Fibroblast of peridontal ligament (primary cell): Measurements from ENCODE around the gene ROCK2.
A peak's percentile ranks its signal among the peaks of the same experiment; 100 is the strongest.

Source experiments
- DNase-seq: peaks from one replicate; pipeline ENCODE4 v3.0.0-alpha.2; 2010; ENCODE audit errors: extremely low read depth

ROCK2 gene

DNA sequence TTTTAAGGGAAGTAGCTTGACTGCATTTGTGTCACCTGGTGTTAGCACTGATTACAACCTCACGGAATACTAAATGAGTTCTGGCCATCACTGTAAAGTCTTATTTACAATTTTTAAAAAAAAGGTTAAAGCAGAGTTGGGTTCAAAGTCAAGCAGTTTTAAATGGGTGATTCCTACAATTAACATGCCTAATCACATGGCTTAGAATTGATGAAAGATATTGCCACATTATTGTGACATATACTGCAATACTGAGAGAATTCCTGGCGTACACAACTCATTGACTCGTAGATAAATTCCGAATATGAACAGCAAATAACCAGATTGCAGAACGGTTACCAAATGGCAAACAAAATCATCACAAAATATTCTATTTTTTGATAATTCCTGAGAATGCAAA is 34.2 kb downstream of the ROCK2 start:
- peak; percentile 69 for DNase-seq

DNA sequence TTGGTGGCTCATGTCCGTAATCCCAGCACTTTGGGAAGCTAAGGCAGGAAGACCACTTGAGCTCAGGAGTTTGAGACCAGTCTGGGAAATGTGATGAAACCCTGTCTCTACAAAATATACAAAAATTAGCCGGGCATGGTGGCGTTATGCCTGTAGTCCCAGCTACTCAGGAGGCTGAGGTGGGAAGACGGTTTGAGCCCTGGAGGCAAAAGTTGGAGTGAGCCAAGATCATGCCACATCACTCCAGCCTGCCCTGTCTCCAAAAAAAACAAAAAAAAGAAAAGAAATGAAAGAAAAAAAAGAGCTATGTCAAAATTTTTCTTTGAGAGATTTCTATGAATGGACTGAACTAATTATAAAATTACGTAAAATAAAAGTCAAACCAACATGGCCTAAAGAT is 34.7 kb downstream of the ROCK2 start:
- no peak for DNase-seq

DNA sequence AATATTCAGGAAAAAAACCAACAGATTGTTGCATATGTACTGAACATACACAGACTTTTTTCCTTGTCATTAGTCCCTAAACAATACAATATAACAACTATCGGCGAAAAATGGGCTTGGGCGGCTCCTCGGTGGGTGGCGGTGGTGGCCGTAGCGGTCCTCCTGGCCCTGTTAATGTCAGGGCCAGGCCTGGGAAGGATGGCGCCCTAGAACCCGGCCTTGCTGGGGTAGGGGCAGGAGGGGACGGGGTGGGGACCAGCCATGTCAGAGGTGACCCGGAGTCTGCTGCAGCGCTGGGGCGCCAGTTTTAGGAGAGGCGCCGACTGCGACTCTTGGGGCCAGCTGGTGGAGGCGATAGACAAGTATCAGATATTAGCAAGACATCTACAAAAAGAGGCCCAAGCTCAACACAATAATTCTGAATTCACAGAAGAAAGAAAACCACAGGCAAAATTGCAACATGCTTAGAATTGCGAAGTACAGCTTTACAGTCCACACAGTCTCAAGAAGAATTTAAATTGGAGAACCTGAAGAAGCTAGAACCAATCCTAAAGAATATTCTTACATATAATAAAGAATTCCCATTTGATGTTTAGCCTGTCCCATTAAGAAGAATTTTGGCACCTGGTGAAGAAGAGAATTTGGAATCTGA is 36.5 kb downstream of the ROCK2 start:
- DNase-seq = peak; percentile 45

DNA sequence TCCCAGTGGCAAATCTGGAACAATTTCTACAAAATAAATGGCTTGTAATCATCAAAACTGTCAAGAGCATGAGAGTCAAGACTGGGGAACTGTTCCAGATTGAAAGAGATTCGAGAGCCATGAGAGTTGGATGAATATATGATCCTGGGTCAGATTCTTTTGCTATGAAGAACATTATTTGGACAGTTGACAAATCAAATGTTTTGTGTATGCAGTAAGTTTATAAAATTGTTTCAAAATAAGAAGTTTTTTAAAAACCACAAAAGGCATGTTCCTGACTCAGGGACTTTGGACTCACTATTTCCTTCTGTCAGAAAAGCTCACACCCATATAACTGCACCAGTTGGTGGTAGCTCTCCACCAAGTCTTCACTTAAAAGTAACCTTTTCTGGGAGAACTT is 38.5 kb downstream of the ROCK2 start:
- DNase-seq = peak; percentile 96

DNA sequence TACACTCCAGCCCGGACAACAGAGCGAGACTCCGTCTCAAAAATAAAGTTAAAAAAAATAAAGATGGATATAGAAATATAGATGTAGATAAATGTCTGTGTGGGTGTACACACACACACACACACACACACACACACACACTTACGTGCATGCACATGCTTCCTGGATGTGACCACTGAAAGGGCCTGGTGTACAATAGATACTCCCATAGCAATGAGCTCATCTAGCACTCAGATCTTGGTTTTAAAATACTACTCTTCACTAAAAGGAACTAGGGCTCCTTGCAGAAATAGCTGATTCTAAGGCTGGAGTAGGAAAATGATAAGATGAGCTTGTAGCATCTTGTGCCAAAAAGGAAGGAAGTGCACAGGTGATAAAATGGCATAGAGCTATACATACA is 39.1 kb downstream of the ROCK2 start:
- DNase-seq = peak; percentile 12

DNA sequence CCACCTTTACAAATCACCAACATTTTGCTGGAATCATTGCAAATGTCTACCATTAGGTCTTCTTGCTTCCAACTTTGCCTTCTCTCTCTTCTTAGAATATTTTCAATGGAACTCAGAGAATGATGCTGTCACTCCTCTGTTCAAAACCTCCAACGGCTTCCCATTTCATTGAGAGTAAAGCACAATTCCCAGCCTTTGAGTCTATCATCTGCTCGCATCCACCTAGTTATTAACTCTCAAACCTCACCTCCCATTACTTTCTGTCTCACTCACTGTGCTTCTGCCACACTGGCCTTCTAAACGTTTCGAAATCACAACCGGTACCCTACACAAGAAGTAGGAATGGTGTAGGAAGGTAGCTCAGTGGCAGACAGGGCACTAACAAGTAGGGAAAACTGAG is 40.0 kb downstream of the ROCK2 start:
- no peak for DNase-seq

DNA sequence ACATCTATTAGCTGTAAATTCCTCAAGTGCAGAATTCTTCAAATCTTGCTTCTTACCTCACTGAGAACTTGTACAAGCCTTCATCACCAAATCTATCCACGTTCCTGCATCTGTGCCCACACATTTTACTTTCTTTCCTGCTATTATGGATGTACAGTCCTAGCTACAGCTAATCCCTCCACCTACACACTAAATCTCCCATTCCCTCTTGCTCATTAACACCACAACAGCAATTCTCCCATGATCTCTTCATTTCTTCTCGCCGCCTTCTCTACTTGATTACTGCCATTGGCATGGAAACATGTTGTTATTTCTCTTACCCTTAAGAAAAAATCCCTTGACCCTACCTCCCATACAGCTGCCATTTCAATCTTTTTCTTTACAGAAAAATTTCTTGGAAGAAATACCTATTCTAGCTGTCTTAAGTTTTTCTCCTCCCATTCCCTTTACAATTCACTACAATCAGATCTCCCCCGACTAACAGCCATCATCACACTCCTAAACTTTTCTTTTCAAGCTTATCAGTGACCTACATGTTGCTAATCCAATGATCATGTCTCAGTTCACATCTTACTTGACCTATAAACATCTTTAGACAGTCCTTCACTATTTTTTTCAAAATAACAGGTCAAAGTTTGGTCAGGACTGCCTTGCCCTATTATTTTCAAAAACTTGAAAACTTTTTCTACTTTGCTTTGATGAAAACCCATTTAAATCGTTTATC is 41.0 kb downstream of the ROCK2 start:
- no peak for DNase-seq

DNA sequence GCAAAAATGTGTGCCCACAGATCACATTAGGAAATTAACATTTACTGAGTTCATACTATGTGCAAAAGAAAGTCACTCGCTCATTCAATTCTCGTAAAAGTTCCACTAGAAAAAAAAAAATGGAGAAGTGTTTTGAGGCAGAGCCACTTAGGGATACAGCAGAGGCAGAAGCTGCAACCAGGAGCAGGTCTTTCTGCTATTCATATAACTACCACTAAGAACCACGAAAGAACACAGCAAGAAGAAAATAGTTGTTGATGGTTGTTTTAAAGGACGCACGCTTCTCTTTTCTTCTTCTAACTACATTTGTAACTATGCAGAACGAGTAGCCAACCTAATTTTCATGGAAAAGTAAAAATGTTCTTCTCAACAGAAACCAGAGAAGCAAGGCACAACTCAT is 45.0 kb downstream of the ROCK2 start:
- no peak for DNase-seq

DNA sequence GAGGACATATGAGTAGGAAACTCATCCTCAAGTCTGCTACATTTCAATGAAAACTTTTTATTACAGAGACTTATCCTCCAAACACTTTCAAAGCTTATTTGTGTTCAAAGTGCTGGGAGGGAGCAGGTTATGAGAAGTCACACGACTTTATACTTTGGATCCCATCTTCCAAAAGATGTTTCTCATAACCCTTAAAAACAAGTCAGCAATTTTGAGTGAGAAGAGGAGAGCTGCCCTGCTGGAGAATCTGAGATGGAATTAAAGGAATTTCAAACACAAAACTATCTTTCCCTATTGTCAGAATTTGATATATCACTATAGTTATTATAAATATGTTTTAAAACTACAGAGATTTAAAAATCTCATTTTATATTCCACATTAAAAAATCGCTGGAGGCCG is 45.8 kb downstream of the ROCK2 start:
- no peak for DNase-seq

DNA sequence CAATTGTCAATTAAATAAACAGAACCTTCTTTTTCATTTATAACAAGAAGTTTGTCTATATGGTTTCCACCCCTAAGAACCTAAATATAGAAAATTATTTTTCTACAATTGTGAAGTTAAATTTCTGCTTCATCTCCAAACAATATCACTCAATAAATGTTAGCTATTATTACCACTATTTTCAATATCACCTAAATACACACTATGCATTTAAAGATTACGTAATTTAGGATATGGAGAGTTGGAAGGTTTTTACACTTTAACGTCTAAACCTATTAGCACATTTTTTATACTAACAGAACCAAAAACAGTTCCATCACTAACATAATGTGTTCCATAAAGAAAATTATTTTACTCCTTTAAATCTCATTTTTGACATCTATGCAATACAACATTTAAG is 48.0 kb downstream of the ROCK2 start:
- no peak for DNase-seq

DNA sequence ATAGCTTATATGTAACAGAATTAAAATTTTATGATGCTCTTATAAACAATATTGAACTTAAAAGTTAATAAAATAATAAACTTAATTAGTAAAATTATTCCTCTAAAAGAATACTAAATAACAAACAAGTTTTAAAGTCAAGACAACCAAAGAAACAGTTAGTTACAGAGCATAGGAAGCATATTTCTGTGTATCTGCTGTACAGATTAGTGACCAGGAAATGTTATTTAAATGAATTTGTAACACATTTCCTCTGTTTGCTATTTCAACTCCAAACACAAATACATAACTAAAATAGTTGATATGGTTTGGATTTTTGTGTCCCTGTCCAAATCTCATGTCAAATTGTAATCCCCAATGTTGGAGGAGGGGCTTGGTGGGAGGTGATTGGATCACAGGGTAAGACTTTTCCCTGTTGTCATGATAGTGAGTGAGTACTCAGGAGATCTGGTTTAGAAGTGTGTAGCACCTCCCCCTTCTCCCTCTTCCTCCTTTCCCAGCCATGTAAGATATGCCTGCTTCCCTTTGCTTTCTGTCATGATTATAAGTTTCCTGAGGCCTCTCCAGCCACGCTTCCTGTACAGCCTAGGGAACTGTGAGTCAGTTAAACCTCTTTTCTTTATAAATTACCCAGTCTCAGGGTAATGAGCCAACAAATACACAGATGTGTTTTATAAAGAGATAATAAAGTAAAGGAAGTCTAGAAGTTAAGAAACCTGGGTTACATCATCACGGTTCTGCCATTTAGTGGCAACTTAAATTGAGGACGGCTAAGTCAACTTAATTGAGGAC is 51.8 kb downstream of the ROCK2 start:
- DNase-seq = peak; percentile 22

DNA sequence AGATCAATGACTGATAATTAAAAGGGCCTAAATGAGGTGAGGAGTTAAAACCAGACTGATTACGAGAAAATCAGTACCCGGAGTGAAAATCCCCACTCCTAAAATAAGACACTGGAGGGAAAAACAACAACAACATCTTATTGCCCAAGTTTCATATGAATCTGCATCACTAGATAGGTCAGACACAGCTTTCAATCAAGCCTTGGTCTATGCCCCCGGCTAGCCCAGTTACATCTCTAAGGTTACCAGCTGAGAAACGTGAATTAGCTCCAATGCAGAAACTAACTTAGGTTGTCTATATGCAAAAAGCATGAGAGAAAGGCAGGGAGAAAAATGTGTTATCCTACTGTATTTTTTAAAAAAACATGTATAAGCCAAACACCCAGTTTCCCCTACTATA is 53.7 kb downstream of the ROCK2 start:
- no peak for DNase-seq

DNA sequence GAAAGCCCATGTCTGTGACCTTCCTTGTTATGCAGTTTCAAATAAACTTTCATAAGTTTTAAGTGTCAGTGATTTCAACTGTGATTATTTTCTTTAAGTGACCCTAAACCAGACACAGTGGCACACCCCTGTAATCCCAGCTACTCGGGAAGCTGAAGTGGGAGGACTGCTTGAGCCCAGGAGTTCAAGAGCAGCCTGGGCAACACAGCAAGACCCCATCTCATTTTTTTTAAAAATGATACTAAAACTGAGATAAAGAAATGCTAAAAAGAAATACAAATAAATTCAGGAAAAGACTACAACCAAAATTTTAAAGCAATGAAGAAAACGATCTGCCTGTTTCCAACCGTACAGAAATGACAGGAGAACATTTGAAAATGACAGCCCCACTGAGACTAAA is 54.2 kb downstream of the ROCK2 start:
- DNase-seq = no peak

DNA sequence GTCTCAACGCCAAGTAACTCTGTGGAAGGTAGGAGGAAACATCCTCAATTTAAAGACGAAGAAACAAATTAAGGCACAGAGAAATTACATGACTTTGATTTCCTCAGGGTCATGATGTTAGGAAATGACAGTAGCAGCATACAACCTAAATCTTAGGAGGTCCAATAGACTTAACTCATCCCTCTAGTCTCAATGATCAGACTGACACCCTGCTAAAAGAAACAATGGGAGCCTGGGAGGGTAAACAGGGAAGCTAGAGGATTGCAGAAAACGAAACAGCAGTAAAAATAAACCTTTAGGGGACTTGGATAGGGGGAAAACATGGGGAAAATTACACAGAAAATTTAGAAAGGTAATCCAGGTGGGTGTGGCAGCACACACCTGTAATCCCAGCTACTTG is 56.0 kb downstream of the ROCK2 start:
- DNase-seq = no peak

DNA sequence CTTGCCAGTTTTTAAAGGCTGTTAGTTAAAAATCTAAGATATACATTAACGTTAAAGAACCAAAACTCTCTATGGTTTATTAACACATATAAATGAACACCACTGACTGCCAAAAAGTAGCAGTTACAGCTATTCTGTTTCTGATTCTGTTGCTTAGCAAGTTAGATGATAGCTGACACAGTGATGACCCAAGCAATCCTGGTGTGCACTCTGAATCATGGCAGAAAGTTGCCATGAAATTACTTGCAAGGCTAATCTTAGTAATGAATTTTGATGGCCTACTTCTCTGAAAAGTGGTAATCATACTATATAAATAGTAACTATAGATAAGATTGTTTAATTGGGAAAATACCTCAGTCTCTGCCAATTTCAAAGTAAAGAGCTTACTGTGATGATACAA is 57.7 kb downstream of the ROCK2 start:
- DNase-seq = peak; percentile 60

DNA sequence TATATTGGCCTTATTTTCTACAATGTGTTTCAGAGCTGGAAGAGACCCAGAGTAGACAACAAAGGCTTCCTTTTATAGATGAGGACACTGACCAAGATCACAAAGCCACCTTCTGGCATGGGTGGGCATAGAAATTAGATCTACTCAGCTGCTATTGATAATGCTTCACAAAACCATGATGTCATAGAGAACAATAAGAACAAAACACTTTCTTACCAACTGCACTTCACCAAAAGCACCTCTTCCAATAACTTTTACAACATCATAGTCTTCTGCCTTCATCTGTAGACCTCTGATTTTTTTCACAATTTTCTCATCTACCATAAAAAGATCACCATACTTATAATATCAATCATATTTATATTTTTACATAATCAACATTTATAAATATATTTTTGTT is 58.1 kb downstream of the ROCK2 start:
- no peak for DNase-seq

DNA sequence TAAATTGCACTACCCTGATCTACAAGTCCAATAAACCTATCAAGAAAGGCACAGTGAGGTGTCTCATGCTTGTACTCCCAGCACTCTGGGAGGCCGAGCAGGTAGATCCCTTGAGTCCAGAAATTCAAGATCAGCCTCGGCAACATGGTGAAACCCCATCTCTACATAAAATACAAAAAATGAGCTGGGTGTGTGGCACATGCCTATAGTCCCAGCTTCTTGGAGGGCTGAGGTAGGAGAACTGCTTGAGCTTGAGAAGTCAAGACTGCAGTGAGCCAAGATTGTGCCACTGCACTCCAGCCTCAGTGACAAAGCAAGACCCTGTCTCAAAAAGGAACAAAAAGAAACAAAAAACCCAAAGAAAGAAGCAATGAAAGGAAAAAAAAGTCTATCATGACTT is 58.9 kb downstream of the ROCK2 start:
- no peak for DNase-seq

DNA sequence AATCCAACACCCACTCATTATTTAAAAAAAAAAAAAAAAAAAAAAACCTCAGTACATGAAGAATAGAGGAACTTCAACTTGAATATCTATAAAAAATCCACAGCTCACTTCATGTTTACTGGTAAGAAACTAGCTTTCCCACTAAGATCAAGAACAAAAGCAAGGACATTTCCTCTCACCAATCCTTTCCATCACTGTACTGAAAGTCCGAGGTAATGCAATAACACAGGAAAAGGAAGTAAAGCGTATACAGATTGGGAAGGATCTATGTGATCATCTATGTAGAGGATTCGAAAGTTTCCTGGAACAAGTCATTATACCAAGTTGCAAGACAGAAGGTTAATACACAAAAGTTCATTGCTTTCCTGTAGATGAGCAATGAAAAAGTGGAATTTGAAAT is 63.2 kb downstream of the ROCK2 start:
- no peak for DNase-seq

DNA sequence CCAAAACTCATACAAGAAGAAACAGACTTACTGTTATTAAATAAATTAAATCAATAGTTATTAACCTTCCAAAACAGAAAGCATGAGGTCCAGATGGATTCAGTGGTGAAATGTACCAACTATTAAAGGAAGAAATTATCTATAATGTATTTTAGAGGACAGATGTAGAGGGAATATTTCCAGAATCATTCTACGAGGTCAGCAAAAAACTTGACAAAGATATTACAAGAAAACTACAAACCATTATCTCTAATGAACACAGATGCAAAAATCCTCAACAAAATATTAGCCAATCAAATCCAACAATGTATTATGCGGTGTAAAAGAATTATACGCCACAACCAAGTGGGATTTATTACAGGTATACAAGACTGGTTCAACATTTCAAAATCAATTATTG is 63.7 kb downstream of the ROCK2 start:
- DNase-seq = no peak

DNA sequence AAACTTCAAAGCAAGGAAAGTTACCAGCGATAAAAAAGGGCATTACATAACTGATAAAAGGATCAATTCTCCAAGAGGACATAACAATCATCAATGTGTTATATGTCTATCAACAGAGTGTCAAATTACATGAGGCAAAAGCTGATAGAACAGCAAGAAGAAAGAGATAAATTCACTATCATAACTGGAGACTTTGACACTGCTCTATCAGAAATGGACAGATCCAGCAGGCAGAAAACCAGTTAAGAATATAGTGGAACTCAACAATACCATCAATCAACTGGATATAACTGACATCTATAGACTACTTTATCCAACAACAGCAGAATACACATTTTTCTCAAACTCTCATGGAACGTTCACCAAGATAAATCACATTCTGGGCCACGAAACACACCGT is 65.0 kb downstream of the ROCK2 start:
- DNase-seq = no peak

DNA sequence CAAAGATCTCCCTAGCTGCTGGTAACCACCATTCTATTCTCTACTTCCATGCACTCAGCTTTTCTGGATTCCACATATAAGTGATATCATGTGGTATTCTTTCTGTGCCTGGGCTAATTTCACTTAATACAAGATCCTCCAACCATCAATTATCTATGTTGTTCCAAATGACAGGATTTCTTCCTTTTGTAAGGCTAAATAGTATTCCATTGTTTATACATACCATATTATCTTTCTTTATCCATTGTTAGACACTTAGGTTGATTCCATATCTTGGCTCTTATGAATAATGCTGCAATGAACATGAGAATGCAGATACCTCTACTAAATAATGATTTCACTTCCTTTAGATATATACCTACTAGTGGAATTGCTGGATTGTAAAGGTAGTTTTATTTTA is 66.2 kb downstream of the ROCK2 start:
- no peak for DNase-seq

DNA sequence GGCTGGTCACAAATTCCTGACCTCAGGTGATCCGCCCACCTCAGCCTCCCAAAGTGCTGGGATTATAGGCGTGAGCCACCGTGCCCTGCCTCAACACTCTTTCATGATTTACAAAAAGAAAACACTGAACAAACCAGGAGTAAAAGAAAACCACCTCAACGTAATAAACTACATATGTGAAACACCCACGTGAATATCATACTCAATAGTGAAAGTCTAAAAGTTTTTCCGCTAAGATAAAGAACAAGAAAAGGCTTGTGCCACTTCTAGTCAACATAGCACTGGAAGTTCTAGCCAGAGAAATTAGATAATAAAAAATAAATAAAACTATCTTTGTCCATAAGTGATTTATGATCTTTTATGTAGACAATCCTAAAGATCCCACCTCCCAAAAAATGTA is 68.5 kb downstream of the ROCK2 start:
- no peak for DNase-seq

DNA sequence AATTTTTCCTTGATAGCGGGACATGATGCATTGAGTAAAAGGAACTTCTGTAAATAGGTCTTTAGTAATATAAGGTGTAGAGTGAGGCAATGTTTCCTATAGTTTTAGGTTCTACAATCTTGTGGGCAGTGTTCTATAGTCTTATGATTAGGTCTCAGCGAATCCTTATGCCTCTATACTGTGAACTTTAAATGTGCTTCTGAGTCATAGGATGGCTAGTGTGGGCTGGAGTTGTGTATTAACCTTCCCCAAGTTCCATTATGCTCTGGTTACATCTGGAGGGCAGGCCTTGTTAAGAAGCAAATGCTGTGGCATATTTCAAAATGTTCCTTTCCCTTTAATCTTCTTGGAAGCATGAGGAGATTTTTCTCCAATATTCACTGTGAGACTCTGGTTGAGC is 73.5 kb downstream of the ROCK2 start:
- DNase-seq = peak; percentile 70
